ENCODE results near the gene SORCS1.

DNA sequence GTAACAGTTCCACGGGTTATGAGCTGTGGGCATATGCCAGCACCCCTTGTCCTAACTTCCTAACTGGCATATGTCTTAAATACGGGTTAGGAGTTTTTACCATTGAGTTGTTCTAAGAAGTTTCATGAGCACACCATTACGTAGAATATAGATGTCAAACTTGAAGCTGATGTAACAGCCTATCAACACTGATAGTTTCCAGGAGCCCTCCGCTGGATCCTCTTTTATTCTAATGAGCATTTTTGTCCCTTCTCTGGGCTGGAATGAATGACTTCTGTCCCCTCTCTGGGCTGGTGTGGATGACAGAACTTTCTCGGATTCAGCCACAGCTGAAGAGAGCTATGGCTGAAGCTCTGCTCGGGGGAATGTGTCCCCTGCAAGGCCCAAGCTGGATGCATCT lies 256.3 kb downstream of the SORCS1 start:
- TF ChIP-seq EP300 (IDR thresholded peaks at IDR 0.05; ENCODE audit: borderline replicate concordance) (no peak), YY1 (IDR thresholded peaks at IDR 0.05; ENCODE audit: low read depth) (no peak), TCF12 (IDR thresholded peaks at IDR 0.05; ENCODE audit: low read depth) (no peak), FOXM1 (IDR thresholded peaks at IDR 0.05; ENCODE audit: borderline replicate concordance, low read depth) (no peak), TAF1 (IDR thresholded peaks at IDR 0.05; ENCODE audit: low read depth) (no peak)

Data from Ishikawa (cell line).